SKM-1 (cell line): ENCODE data around the gene SVOP.
"Not testable (repeated sequence)": the region's sequence is repeated elsewhere in the genome, so short reads cannot be mapped to it uniquely, and the experiment has no call there.

Experiments
- DNase-seq: peaks from one replicate; lab custom pipeline; 2025; ENCODE audit not compliant: unreplicated experiment; lab: John Stamatoyannopoulos, UW

SVOP gene

GRCh38 chr12:108896336-108896735 is 124.5 kb downstream of the SVOP start:
- no peak for DNase-seq

DNA sequence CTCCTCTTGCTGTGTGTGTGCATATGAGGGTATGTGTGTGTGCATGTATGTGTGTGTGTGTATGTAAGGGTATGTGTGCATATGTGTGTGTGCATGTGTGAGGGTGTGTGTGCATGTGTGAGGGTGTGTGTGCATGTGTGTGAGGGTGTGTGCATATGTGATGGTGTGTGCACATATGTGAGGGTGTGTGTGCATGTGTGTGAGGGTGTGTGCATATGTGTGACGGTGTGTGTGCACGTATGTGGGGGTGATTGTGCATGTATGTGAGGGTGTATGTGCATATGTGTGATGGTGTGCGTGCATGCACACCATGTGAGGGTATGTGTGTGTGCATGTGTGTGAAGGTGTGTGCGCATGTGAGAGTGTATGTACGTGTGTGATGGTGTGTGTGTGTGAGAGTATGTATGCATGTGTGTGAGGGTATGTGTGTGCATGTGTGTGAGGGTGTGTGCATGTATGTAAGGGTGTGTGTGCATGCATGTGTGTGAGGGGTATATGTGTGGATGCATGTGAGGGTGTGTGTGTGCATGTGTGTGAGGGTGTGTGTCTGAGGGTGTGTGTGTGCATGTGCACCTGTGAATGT is 125.6 kb downstream of the SVOP start:
- no peak for DNase-seq

GRCh38 chr12:108890208-108890607 is 130.7 kb downstream of the SVOP start:
- no peak for DNase-seq

- no peak for DNase-seq
Measured at GRCh38 chr12:108888031-108888430, 132.8 kb downstream of the SVOP start.

GRCh38 chr12:108886873-108887629 is 133.8 kb downstream of the SVOP start:
- no peak for DNase-seq

- DNase-seq = peak; percentile 1
Measured at GRCh38 chr12:108884116-108885012, 136.5 kb downstream of the SVOP start.

DNA sequence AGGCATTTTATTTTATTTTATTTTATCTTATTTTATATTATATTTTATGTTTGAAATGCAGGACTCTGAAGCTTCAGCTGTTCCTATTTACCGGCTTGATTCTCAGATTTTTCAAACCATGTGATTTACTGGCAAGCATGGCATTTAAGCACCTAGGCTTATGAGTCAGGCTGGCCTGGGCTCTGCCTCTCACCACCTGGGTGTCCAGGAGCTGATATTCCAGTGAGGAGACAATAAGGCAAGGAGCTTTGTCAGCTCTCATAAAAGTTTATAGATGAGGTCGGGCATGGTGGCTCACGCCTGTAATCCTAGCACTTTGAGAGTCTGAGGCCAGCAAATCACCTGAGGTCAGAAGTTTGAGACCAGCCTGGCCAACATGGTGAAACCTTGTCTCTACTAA is 138.9 kb downstream of the SVOP start:
- no peak for DNase-seq

DNA sequence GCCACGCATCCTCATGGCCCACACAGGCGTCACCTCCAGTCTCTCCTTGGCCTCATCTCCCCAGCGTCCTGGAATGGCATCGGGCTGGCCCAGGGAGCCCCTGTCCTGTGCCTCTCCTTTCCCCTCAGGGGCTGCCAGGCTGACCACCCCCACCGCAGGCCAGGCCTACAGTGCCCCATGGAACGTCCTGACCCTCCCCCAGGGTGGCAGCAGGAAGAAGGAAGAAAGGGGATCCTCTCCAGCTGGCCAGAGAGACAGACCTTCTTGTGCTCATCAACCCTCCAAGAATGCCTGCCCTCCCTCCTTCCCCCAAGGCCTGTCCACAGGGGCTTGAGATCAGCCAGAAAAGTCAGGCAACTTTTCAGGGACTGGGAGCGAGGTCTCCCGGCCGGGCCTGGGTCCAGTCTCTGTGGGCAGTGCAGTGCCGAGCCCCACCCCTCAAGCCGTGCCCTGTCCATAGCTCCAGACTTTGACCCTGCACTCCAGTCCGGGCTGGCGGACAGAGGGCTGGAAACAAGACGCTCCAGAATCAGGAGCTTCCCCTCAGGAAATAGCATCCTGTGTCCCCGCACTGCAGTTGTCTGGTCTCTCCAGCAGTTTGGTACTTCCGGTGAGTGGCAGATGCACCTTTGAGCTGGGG is 141.1 kb downstream of the SVOP start, which contains the start of gene DAO:
Gene DAO, plus strand, starts transcription at position 478 of the 640 bp plus-strand sequence. CDS start 4,915 bp downstream, outside the sequence.
- no peak for DNase-seq

DNA sequence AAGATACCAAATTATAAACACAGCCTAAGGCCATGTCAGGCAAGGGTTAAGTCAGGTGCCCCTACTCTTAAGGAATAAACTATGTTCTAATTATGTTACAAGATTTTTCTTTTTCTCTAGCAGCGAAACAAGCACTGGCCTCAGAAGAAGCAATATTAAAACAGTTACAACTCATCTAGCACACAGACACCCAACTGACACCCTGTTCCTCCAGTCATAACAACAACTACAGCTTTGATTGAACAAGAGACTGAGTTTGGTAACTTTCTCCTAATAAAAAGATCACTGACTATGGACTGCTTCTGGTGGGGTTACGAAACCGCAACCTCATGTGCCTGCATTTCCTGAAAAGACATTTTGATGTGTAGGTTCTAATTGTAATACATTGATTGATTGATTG is 144.3 kb downstream of the SVOP start:
- DNase-seq = no peak

DNA sequence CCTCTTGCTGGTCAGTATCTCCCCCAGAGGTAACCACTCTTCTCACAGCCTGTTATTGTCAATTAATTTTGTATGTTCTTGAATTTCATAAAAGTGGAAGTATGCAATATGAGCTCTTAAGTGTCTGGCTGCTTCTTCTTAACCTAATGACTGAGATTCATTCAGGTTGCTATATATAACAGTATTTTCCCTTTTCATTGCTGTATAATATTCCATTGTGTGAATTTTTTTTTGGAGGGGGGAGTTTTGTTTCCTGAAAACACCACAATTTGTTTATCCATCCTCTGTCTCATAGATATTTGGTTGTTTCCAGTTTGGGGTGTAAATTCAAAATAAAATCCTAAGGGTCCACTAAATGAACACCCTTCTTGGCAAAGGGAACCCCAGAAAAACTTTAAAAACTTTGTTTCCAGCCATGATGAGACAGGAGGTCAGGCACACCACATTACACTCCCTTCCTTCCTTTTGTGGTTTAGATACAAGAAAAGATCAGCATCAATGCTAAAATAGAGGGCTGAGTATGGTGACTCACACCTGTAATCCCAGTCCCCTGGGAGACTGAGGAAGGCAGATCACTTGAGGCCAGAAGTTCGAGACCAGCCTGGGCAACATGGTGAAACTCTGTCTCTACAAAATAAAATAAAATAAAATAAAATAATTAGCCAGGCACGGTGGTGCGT is 145.0 kb downstream of the SVOP start:
- DNase-seq = no peak

- no peak for DNase-seq
Measured at GRCh38 chr12:108875280-108875679, 145.6 kb downstream of the SVOP start.

DNA sequence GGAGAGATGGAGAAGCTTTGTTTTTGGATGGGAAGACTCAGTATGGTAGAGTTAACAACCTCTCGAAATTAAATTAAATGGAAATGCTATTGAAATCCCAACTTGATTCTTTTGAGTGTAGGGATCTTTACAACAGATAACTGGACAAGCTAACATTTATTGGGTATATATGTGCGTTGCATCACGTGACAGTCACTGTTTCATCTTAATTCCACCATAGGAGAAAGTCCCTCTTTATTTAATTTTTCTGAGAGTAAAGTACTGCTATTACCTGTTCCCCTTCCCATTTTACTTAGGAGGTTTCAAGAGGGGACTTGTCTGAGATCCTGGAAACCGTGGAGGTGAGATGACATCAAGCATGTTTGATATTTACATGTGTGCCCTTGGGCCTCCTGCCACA is 152.1 kb downstream of the SVOP start:
- DNase-seq = no peak

DNA sequence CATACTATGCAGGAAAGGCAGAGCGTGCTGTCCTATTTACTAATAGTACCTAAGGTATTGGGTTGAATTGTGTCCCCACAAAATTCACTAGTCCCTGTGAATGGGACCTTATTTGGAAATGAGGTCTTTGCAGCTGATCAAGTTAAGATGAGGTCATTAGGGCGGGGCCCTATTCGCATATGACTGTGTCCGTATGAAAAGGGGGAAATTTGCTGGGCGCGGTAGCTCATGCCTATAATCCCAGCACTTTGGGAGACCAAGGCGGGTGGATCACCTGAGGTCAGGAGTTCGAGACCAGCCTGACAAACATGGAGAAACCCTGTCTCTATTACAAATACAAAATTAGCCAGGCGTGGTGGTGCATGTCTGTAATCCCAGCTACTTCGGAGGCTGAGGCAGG is 154.8 kb downstream of the SVOP start:
- DNase-seq = not testable (repeated sequence)

DNA sequence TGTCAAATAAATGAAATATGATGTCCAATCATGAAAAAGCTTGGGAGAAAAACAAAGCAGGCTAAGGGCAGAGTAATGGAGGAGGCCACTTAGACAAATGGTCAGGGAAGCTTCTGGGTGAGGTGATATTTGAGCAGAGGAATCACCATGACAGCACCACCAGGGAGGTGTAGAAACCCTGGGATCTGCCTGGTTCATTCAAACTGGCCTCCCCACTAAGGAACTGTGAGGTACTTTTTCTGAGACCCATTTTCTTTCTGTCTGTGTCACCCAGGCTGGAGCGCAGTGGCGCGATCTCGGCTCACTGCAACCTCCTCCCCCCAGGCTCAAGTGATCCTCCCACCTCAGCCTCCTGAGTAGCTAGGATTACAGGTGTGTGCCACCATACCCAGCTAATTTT is 155.7 kb downstream of the SVOP start:
- DNase-seq = no peak

GRCh38 chr12:108862588-108862959 is 158.3 kb downstream of the SVOP start:
- no peak for DNase-seq

DNA sequence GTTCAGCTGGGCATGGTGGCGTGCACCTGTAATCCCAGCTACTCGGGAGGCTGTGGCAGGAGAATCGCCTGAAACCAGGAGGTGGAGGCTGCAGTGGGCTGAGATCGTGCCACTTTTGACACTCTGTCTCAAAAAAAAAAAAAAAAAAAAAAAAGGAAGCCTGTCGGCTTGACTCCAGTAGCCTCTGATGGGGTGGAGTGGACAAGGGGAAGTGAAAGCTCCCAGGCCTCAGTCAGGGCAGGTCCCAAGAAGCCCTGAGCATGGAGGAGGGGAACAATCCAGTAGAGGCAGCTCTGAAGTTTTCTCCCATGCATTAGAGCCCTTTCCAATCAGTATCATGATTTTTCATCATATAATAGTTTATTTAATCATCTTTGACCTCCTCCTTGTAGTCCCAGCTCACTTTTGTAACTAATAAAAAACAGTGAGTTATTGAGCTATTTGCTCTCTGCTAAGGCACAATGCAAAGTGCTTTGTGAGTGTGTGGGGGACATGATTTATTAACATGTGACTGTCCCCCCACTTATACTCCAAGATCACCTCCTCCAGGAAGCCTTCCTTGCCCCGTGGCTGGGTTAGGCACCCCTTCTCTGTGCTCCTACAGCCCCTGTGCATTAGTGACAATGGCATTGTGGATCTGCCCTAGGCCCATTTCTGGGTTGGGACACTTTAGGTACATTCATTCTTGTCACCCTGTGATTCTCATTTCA is 158.8 kb downstream of the SVOP start:
- no peak for DNase-seq

DNA sequence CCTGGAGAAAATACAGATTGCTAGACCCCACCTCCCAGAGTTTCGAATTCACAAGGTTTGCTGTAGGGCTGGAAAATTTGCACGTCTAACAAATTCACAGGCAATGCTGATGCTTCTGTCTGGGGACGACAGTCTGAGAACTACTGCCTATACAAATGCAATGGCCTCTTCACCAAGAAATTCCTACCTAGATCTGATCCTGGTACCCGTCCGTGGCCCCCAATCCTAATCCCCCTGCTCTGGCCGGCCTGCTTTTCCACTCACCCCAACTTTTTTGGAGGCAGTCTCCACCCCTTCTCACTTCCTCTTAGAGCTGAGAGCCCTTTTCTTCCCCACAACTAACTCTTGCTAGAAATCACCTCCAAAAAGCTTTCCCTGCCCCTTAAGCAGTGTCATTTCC is 160.4 kb downstream of the SVOP start:
- DNase-seq = no peak

GRCh38 chr12:108859923-108860291 is 161.0 kb downstream of the SVOP start:
- no peak for DNase-seq

DNA sequence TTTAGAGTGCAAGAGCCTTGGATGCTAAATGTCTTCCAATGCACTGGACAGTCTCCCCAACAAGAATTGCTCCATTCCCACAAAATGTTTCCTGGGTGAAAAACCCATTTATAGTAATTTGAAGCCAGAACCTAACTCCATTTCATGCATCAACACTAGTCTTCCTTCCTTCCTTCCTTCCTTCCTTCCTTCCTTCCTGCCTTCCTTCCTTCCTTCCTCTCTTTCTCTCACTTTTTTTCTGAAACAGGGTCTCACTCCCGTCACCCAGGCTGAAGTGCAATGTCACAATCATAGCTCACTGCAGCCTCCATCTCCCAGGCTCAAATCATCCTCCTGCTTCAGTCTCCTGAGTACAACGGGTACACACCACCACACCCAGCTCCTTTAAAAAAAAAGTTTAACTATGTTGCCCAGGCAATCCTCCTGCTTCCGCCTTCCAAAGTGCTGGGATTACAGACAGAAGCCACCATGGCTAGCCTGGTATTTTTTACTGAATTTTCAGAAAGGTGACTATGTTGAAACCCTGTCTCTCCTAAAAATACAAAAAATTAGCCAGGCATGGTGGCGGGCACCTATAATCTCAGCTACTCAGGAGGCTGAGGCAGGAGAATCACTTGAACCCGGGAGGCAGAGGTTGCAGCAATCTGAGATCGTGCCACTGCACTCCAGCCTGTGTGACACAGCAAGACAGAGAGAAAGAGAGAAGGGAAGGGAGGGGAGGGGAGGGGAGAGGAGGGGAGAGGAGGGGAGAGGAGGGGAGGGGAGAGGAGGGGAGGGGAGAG is 161.5 kb downstream of the SVOP start:
- DNase-seq = not testable (repeated sequence)
